NCI-H2029 (cell line): ENCODE measurements around the gene TMIGD2.
"Not testable (repeated sequence)": the region's sequence is repeated elsewhere in the genome, so short reads cannot be mapped to it uniquely, and the experiment has no call there.

Source experiments
- DNase-seq: peaks from one replicate; lab custom pipeline; 2025; lab: John Stamatoyannopoulos, UW

TMIGD2 gene

DNA sequence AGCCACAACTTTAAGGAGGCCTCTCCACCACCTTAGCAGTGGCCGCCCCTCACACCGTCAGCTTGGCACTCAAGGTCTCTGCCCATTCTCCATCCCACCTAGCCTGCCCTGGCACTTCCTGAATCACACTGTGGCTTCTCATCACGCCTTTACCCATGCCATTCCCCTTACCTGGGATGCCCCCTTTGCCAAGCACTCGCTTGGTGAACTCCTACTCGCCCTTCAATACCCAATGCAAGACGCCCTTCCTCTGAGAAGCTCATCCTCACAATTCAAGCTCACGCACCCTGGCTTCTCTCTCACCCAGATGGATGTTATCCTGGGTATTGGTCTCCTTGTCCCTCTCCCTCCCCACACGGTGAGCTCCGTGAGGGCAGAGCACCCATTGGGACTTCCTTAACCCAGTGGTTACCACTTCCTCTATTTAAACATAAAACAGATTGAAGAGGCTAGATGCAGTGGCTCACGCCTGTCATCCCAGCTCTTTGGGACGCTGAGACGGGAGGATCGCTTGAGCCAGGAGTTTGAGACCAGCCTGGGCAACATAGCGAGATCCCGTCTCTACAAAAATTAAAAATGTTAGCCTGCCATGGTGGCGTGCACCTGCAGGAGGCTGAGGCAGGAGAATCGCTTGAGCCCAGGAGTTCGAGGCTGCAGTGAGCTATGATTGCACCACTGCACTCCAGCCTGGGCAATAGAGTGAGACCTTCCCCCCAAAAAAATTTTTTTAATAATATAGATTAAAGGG, 35.8 kb downstream of the TMIGD2 start:
- no peak for DNase-seq

- no peak for DNase-seq
Measured at GRCh38 chr19:4264812-4265211, 37.4 kb downstream of the TMIGD2 start.

DNA sequence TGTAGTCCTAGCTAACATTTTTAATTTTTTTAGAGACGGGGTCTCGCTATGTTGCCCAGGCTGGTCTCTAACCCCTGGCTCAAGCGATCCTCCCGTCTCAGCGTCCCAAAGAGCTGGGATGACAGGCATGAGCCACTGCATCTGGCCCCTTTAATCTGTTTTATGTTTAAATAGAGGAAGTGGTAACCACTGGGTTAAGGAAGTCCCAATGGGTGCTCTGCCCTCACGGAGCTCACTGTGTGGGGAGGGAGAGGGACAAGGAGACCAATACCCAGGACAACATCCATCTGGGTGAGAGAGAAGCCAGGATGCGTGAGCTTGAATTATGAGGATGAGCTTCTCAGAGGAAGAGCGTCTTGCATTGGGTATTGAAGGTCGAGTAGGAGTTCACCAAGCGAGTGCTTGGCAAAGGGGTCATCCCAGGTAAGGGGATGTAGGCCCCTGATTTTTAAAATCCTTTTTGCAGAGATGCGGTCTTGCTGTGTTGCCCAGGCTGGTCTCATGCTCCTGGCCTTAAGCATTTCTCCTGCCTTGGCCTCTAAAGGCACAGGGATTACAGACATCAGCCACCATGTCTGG, 41.5 kb downstream of the TMIGD2 start:
- no peak for DNase-seq

GRCh38 chr19:4258181-4258580, 44.0 kb downstream of the TMIGD2 start:
- no peak for DNase-seq

DNA sequence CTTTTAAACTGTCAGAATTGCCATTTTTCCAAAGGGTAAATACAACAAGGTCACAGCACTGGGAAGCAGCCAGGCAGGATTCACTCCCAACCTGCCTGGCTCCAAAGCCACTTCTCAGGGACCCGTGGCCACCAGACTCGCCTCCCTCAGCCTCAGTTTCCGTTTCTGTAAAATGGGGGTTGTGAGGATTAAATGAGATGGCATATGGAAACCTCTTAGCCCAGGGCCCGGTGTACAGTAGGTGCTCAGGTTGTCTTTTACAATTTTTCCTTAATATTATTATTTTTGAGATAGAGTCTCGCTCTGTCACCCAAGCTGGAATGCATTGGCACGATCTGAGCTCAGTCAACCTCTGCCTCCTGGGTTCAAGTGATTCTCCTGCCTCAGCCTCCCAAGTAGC, 45.2 kb downstream of the TMIGD2 start:
- no peak for DNase-seq

DNA sequence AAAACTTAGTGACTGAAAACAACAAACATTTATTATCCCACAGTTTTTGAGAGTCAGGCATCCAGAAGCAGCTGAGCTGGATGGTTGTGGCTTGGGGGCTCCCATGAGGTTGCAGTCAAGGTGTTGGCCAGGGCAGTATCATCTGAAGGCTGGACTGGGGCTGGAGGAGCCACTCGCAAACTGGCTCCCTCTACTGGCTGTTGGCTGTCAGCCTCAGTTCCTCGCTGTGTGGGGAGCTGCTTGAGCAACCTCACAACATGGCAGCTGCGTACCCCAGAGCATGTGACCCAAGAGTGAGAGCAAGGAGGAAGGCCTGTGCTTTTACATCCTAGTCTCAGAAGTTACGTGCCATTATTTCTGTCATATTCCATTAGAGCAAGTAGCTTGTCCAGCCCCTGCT, 45.6 kb downstream of the TMIGD2 start:
- DNase-seq, result no peak

DNA sequence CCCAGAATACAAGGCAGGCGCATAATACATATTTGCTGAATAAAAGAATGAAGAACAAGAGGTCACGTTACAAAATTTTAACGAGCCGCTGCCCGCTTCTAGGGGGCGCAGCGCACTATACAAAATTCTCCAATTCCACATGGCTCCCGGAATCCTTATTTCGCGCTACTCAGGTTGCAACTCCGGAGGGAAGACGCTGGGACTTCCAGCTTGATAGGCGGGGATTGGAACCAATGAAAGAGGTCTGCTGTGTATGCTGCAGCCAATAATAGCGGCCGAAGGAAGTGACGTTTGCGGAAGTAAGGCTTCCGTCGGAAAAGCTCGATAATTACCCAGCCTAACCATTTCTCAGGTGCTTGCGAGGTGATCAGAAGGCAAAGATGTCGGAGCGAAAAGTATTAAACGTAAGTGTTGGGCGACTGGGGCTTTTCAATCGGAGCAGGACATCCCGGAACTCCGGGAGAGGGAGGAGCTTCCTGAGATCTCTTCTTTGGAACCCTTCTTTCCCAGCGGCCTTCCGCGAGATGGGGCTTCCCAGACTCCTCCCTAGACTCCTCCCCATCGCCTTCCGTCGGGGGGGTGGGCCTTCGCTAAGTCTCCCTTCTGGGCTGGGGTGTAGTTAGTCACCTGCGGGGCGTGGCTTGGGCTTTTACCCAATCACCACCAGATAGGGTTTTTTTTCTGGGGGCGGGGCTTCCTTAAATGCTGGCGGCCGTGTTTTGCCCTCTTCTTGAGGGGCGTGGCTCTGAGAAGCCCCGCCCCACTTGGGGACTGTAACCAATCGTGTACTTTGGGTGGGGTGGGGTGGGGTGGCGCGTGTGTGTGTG, 55.2 kb downstream of the TMIGD2 start, which contains the start of gene YJU2:
YJU2 (plus strand) TSS at position 314 of the 827 bp plus-strand sequence; CDS start at position 381, 67 bp downstream.
- peak; percentile 99 for DNase-seq

DNA sequence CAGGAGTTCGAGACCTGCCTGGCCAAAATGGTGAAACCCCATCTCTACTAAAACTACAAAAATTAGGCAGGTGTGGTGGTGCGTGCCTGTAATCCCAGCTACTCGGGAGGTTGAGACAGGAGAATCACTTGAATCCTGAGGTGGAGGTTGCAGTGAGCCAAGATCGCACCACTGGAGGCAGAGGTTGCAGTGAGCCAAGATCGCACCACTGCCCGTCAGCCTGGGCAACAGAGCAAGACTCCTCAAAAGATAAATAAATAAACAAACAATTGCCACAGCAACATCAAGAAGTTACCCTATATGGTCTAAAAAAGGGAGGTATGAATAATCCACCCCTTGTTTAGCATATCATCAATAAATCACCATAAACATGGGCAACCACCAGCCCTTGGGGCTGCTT, 56.3 kb downstream of the TMIGD2 start:
- not testable (repeated sequence) for DNase-seq
